Transverse colon (tissue), 4 donors: ENCODE results near the gene TPSAB1. TPM values are rescaled to one million over a fixed set of nuclear protein-coding genes. Genes with fewer than 3 reads are reported as not detected.
"Not testable (repeated sequence)": the region's sequence is repeated elsewhere in the genome, so short reads cannot be mapped to it uniquely, and the experiment has no call there.

ENCODE experiments used
- DNase-seq: peaks from one replicate; pipeline ENCODE4 v3.0.0-alpha.2; 2019
- H3K27ac ChIP-seq, 4 donors: fragments of 200-600 bp; sonication (generic); 2 replicates each; pipeline ENCODE4 v1.5.1; 2016 to 2018; ENCODE audit warnings: inconsistent platforms in 4 of 4
- H3K27me3 ChIP-seq: fragments of 200-600 bp; sonication (generic); 2 replicates; pipeline ENCODE4 v1.5.1; 2017; ENCODE audit warnings: inconsistent platforms
- H3K36me3 ChIP-seq, 4 donors: fragments of 200-600 bp; sonication (generic); 2 replicates each; pipeline ENCODE4 v1.5.1; 2017 to 2019; ENCODE audit warnings: inconsistent platforms in 4 of 4
- H3K4me1 ChIP-seq, 4 donors: fragments of 200-600 bp; sonication (generic); 2 replicates each; pipeline ENCODE4 v1.5.1; 2017 to 2020; ENCODE audit warnings: inconsistent platforms in 4 of 4
- H3K4me3 ChIP-seq, 4 donors: fragments of 200-600 bp; sonication (generic); 1 replicate in 1 of 4; 2 replicates in 3 of 4; pipeline versions ENCODE4 v1.5.1 to v1.6.1; 2017 to 2019; ENCODE audit warnings: inconsistent platforms in 4 of 4
- H3K9me3 ChIP-seq, 2 donors: fragments of 200-600 bp; sonication (generic); 2 replicates each; pipeline ENCODE4 v1.5.1; 2017 to 2019; ENCODE audit warnings: inconsistent platforms in 2 of 2
- EP300 ChIP-seq: sonication (generic); formaldehyde crosslinking; IDR thresholded peaks from one replicate; pipeline ENCODE4 v1.6.1; 2017; ENCODE audit warnings: antibody characterized with exemption, low read depth
- POLR2A ChIP-seq: fragments of 450-650 bp; IDR thresholded peaks from one replicate; pipeline ENCODE4 v1.6.1; 2016; ENCODE audit warnings: antibody characterized with exemption, mild to moderate bottlenecking, moderate library complexity
- POLR2AphosphoS5 ChIP-seq, 3 donors: sonication (generic); formaldehyde crosslinking; IDR thresholded peaks; one replicate each; pipeline ENCODE4 v1.6.1; 2016; ENCODE audit warnings: antibody characterized with exemption in 3 of 3
- WGBS, 2 donors: methylation state at CpG; one replicate each; pipeline ENCODE4 v1.1.5; 2018; ENCODE audit warnings: low coverage in 1 of 2; 5-methylcytosine and 5-hydroxymethylcytosine counted together
- in situ Hi-C, 4 donors: fragments of 200-750 bp; cut with MboI; loops; one replicate each; pipeline versions ENCODE4 v1.15.0 to v1.15.1; 2017; ENCODE audit warnings: low sequenced_read_pairs in 3 of 4, low pct_ligation_motif_present in 1 of 4, low pct_unique_long_range_greater_than_20kb in 1 of 4
- intact Hi-C: fragments of 100-400 bp; cut with DNase I; formaldehyde crosslinking; loops from one replicate; pipeline ENCODE4 v1.15.1; 2023; ENCODE audit warnings: low total_unique reads
- total RNA-seq, 4 donors: library from RNA; depleted of rRNA; stranded (reverse); fragments of >200 nt; gene quantifications; one replicate each; pipeline ENCODE4 v1.1.0, GENCODE V29; 2016
- TF ChIP-seq, protein P1 (sequence below), 5 experiments: fragments of 200-600 bp in 3 of 5; fragments of 450-650 bp in 2 of 5; sonication (generic) in 3 of 5; IDR thresholded peaks; 1 replicate in 2 of 5; 2 replicates in 3 of 5; pipeline ENCODE4 v1.5.1; 2016 to 2017; ENCODE audit warnings: antibody characterized with exemption in 5 of 5, inconsistent platforms in 3 of 5, mild to moderate bottlenecking in 2 of 5, moderate library complexity in 1 of 5

Gene TPSAB1
- total RNA-seq, 4 donors from 2014 or later, result 9.4 to 33.7 (median 23.8) TPM

DNA sequence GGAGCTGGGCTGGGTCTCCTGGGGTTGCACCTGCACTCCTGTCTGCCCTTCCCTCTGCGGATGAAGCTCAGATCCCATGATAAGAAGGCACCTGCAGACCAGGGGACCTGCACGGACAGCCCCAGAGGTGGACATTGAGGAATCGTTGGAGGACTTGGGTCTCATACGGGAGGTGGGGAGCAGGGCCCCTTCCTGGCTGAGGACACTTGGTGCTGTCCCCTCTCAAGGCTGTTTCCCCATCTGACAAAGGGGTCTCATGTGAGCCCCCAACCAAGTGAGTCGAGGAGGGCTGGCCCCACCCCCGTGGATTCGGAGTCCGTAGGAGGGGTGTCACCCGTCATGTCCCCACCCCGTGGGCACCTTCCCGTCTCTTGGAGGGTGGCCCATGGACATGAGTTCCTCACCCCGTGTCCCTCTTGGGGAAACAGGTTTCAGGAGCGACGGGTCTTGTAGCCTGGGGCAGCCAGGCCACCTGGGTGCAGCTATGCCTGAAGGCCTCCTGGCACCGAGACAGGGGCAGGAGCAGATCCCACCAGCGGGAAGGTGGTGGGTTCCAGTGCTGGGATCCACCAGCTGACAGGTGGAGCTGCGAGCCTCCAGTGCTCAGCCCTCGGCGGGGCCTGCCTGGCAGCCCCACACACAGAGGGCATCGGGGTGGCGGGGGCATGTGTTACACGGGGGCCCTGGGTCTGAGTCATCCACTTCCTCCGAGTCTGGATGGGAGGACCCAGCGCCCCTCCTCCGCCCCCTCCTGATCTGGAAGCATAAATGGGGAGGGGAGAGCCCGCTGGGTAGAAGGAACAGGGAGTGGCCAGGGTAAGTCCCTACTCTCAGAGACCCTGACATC, 15.0 kb downstream of the TPSAB1 start, which contains the start of gene TPSD1:
TPSD1 (plus strand) TSS at position 794 of the 847 bp plus-strand sequence. CDS start 212 bp downstream, outside the sequence.
- in situ Hi-C loops, H3K9me3 ChIP-seq, H3K36me3 ChIP-seq, DNase-seq, H3K4me1 ChIP-seq, intact Hi-C loops, H3K27ac ChIP-seq, H3K4me3 ChIP-seq: not testable (repeated sequence)
- WGBS, 2 donors, result 58% methylated on average over 13 of the region's 26 CpGs; no CpG with 5 or more reads in 1 of the 2 donors
- peaks cover 26% of the 10 kb centered on the region for H3K27me3 ChIP-seq

DNA sequence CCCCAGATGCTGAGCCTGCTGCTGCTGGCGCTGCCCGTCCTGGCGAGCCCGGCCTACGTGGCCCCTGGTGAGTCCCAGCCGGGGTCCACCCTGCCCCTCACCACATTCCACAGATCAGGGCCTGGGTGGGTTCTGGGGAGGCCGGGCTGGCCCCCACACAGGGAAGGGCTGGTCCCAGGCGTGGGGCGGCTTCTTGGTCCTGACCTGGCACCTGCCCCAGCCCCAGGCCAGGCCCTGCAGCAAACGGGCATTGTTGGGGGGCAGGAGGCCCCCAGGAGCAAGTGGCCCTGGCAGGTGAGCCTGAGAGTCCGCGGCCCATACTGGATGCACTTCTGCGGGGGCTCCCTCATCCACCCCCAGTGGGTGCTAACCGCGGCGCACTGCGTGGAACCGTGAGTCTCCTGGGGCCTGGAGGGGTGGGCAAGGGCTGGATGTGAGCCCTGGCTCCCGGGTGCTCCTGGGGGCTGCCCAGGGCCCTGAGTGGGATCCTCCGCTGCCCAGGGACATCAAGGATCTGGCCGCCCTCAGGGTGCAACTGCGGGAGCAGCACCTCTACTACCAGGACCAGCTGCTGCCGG, 15.9 kb downstream of the TPSAB1 start:
- H3K36me3 ChIP-seq, intact Hi-C loops, H3K4me3 ChIP-seq, in situ Hi-C loops, DNase-seq, H3K27ac ChIP-seq, H3K9me3 ChIP-seq, H3K4me1 ChIP-seq: not testable (repeated sequence)
- H3K27me3 ChIP-seq, result peaks cover 35% of the 10 kb centered on the region
- WGBS, 2 donors, result 76% methylated on average over 20 of the region's 23 CpGs; no CpG with 5 or more reads in 1 of the 2 donors

DNA sequence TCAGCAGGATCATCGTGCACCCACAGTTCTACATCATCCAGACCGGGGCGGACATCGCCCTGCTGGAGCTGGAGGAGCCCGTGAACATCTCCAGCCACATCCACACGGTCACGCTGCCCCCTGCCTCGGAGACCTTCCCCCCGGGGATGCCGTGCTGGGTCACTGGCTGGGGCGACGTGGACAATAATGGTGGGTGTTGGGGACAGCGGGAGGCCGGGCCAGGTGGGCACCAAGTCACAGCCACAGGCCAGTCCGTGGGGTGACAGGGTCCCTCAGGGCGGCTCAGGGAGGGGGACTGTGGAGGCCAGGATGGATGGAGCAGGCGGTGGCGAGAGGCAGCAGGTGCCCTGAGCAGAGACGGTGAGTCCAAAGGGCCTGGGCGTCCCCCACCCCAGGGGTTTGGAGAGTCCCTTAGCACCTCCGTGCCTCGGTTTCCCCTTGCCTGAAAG, 16.4 kb downstream of the TPSAB1 start:
- Histone ChIP-seq H3K36me3 (no peaks in the 10 kb centered on the region), H3K27ac (no peak overlapping the region), H3K4me3 (no peak overlapping the region), H3K27me3 (peaks cover 40% of the 10 kb centered on the region), H3K9me3 (no peaks in the 10 kb centered on the region), H3K4me1 (peaks cover 0 to 4% (median 3%) of the 10 kb centered on the region in 4 donors)
- intact Hi-C loops, result no loop called here
- in situ Hi-C loops, result no loop called here
- TF ChIP-seq POLR2A (no peak), EP300 (no peak), POLR2AphosphoS5 (IDR thresholded peaks at IDR 0.05) (no peak)
- TF ChIP-seq, protein P1, sequence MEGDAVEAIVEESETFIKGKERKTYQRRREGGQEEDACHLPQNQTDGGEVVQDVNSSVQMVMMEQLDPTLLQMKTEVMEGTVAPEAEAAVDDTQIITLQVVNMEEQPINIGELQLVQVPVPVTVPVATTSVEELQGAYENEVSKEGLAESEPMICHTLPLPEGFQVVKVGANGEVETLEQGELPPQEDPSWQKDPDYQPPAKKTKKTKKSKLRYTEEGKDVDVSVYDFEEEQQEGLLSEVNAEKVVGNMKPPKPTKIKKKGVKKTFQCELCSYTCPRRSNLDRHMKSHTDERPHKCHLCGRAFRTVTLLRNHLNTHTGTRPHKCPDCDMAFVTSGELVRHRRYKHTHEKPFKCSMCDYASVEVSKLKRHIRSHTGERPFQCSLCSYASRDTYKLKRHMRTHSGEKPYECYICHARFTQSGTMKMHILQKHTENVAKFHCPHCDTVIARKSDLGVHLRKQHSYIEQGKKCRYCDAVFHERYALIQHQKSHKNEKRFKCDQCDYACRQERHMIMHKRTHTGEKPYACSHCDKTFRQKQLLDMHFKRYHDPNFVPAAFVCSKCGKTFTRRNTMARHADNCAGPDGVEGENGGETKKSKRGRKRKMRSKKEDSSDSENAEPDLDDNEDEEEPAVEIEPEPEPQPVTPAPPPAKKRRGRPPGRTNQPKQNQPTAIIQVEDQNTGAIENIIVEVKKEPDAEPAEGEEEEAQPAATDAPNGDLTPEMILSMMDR (IDR thresholded peaks at IDR 0.05), result no peak
- DNase-seq, result no peak
- WGBS, 2 donors, result 77% methylated on average over 22 of the region's 22 CpGs; no CpG with 5 or more reads in 1 of the 2 donors

DNA sequence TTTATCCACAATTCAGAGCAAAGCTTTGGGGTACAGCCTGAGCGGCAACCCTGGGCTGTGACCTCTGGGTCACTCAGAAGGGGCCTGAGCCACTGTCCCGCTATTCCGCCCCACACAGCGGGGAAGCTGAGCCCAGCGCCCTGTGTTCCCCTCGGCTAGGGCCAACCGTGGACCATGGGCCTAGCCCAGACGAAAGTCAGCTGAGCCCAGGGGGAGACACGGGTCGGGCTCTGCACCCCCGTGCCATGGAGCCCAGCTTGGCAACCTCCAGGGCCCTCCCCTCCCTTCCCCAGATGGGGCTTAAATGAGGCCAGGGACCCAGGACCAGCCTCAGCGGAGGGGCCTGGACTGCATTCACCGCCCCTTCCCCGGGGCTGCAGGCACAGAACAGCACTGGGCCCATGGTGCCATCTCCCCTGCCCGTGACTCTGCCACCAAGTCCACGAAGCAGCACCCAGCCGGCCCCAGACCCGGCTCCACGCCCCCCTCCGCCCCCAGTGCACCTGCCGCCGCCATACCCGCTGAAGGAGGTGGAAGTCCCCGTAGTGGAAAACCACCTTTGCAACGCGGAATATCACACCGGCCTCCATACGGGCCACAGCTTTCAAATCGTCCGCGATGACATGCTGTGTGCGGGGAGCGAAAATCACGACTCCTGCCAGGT, 17.2 kb downstream of the TPSAB1 start:
- H3K27ac ChIP-seq, result no peak overlapping the region
- intact Hi-C loops, result no loop called here
- DNase-seq, result no peak
- TF ChIP-seq, protein P1 (IDR thresholded peaks at IDR 0.05), result no peak
- TF ChIP-seq POLR2AphosphoS5 (IDR thresholded peaks at IDR 0.05) (no peak), EP300 (no peak), POLR2A (no peak)
- H3K4me1 ChIP-seq, result peaks cover 0 to 4% (median 3%) of the 10 kb centered on the region in 4 donors
- H3K36me3 ChIP-seq, result no peaks in the 10 kb centered on the region
- 47 to 72% methylated on average over 3 to 26 of the region's 34 CpGs for WGBS, 2 donors
- H3K27me3 ChIP-seq, result peaks cover 48% of the 10 kb centered on the region
- no peaks in the 10 kb centered on the region for H3K9me3 ChIP-seq
- in situ Hi-C loops, result no loop called here
- no peak overlapping the region for H3K4me3 ChIP-seq

DNA sequence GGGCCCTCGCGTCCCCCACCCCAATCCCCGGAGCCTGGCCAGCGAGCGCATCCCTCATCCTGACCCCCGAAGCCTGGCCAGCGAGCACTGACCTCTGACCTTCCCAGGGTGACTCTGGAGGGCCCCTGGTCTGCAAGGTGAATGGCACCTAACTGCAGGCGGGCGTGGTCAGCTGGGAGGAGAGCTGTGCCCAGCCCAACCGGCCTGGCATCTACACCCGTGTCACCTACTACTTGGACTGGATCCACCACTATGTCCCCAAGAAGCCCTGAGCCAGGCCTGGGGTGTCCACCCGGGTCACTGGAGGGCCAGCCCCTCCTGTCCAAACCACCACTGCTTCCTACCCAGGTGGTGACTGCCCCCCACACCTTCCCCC, 17.7 kb downstream of the TPSAB1 start:
- DNase-seq, result no peak
- Histone ChIP-seq H3K27me3 (peaks cover 53% of the 10 kb centered on the region), H3K36me3 (no peaks in the 10 kb centered on the region), H3K27ac (no peak overlapping the region), H3K4me3 (no peak overlapping the region), H3K4me1 (peaks cover 0 to 4% (median 3%) of the 10 kb centered on the region in 4 donors), H3K9me3 (no peaks in the 10 kb centered on the region)
- in situ Hi-C loops (no loop called here), intact Hi-C loops (no loop called here)
- TF ChIP-seq EP300 (no peak), POLR2AphosphoS5 (IDR thresholded peaks at IDR 0.05) (no peak), POLR2A (no peak)
- TF ChIP-seq, protein P1 (IDR thresholded peaks at IDR 0.05), result no peak
- WGBS, 2 donors, result 60% methylated on average over 12 of the region's 12 CpGs; no CpG with 5 or more reads in 1 of the 2 donors
